Sciatic nerve (tissue), 2 donors: ENCODE measurements around the gene PRPF38B. TPM values are rescaled to one million over a fixed set of nuclear protein-coding genes. Genes with fewer than 3 reads are reported as not detected.

ENCODE experiments used
- ATAC-seq: fragments of 200-7000 bp; cut with Tn5 transposase; one replicate; pipeline ENCODE4 v1.9.1; 2020; ENCODE audit warnings: mild to moderate bottlenecking, moderate library complexity
- DNase-seq: peaks from one replicate; pipeline ENCODE4 v3.0.0-alpha.2; 2020; ENCODE audit warnings: low spot score
- intact Hi-C: fragments of 100-400 bp; cut with DNase I; formaldehyde crosslinking; loops from one replicate; pipeline ENCODE4 v1.14.2; 2022
- total RNA-seq: library from RNA; stranded (reverse); fragmentation: NEBNext Ultra II Directional; extraction: Animal tissue kit (Norgen Biotek cat#: 25700); gene quantifications from one replicate; pipeline ENCODE4 v1.2.1, GENCODE V29; 2021
- donor health status: DM: no; HTN: no; CAD: no.
- donor health status: DM: no; HTN: no; CAD: no.

PRPF38B gene
- total RNA-seq, 1 donor from 2014 or later: 40.8 TPM

DNA sequence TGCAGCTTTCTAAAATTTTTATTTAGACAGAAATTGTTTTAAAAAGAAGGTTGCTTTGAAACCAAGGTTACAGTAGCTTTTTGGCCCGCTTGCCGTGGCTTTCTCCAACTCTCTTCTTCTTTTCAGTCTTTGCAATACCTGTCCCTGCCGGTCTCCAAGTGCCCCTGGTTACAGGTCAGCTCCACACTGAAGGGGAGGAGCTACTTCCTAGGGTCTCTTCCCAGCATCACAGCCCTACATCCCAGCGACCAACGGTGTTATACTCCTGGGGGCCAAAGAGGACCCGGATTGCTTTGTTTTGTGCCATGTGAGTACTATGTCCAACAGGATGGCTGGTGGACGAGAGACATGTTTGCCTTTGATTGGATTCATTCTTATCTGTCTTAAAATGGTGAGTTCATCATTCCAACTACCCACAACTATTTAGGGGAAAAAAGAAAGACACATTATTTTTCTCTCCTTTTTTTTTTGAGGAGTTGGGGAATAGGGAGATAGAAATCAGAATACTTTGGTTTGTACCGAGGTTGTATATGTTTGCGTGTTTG is 20.6 kb downstream of the PRPF38B start, which contains the start of gene FNDC7:
TSS of gene FNDC7 (plus strand) at position 303 of the 545 bp plus-strand sequence. CDS start at position 329, 26 bp downstream.
- intact Hi-C loops: no loop called here
- ATAC-seq: no peak
- DNase-seq: no peak

DNA sequence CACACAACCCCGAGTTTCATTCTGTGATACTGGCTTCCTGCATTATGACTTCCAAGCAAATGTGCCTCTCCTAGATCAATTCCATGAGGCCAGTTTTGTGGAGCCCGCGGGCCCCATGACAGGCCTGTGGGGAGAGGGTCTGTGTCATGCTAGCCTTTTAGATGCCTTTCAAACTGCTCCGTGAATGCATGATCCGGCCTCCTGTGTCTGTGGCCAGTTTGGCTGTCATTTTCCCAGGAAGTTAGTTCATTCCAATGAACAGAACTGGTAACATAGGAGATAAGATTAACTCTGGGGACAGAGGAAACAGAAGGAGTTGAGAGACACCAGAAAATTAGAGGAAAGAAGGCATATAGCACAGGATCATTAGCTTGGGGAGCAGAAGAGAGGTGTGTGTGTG is 23.8 kb downstream of the PRPF38B start:
- DNase-seq (no peak), ATAC-seq (no peak)
- intact Hi-C loops: no loop called here

DNA sequence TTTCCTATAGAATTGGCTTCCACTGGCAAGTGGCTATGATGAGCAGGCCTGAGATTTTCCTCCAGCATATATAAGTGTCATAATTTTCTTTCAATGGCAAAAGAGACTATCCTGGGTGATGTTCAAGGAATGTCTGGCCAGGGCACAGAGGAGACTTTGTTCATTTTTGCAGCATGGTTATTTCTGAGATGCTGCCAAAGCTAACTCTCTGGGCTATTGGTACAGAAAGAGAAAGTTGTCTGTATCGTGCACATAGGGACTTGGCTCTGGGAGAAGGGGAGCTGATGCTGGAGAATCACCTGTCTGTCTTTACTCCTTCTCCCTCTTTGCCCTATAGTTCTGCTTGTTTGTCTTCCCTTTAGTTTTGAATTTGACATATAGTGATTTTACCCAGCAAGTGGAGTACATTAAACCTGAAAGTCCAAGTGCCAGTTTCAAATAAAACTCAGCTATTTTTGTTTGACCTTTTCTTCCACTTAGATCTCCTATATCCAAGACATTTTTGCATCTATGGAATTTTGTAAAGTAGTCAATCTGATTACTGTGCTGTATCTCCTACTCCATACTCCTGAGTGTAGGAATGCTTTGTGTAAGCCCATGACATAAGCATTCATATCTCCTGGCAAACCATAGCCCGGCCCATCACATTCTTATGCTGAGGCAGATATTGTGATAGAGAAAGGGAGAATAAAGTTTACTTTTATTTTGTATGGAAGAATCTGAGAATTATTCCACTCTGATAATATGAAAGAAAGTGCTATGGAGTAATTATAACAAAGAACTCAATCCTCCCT is 24.5 kb downstream of the PRPF38B start:
- intact Hi-C loops: no loop called here
- no peak for ATAC-seq
- DNase-seq: no peak

- ATAC-seq: no peak
- intact Hi-C loops: no loop called here
- DNase-seq: no peak
Observed at GRCh38 chr1:108717774-108718316, 25.7 kb downstream of the PRPF38B start.

DNA sequence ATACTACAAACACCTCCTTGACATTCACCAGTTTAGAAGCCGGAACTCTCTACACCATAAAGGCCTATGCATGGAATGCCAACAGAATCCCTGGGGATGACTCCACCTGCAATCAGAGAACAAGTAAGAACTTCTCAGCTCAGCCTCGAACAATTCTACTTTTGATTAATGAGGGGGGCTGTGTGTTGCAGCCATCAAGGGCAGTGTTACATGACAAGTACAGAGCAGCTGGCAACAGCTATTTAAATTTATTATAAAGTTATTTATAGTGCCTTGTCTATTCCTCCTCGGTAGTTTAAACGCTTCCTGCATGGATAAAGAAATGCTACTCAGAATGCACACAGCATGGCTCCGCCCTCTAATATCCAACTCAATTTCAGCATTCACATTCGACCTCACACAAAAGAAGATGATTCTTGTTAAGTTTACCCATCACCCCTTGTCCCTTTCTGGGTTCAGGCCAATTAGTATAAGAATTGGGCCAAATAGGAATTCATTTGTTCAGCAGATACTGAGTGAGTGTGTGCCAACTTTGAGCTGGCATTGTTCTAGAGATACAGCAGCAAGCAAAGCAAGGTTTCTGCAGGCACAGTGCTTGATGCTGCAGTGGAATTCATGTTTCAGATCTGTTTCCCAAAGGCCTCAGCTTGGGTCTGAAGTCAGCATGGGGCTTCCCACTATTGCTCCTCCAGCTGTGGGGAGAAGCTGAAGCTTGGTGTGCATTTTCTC is 27.0 kb downstream of the PRPF38B start:
- ATAC-seq: no peak

DNA sequence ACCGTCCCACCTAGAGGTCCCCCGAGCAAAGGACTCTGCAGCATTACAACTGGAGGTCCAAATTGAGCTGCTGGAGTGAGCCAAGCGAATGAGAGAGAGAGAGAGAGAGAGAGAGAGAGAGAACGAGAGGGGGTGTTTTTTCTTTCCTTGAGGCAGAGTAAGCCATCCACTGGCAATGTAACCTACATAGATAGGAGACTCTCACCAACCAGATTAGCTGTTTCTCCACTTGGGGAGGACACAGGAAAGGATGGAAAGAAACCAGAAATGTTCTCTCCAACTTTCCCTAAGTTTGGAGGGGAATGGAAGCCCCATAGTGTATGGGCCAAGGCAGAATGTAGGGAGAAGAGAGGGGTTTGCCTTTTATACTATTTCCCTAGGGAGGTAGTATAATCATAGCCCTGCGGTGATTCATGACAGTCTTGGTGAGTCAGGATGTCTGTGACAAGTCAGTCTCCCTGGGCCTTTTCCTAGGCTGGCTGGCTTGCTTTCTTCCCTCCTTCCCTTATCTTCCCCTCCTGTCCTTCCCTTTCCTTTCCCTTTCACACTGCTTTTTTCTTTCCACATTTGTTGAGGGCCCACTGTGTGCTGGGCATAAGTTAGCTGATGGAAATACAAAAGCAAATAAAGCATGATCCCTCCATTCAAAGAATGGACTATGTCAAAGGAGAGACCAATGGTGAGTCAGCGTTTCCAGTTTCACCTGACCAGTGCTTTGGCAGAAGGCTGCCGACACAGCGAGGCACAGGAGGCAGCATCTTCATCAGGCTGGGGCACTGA is 27.7 kb downstream of the PRPF38B start:
- ATAC-seq (no peak), DNase-seq (no peak)
- intact Hi-C loops: no loop called here

More for the DNA sequence above, 27.0 kb downstream of the PRPF38B start:
- intact Hi-C loops: no loop called here
- no peak for DNase-seq

DNA sequence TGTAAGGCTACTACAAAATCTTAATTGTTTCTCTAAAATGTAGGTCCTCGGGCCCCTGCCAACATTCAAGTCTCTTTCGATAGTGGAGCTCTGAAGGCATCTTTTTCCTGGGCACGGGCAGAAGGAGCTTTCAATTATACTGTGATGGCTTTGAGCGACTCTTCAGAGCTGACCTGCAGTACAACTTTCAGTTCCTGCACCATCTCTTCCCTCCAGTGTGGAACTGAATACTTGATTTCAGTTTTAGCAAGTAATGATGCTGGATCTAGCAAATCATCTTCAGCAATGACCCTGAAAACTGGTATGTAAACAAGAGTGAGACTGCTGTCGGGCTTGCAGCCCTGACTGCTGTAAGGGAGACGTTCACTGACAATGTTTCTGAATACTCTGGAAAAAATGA is 30.2 kb downstream of the PRPF38B start:
- DNase-seq (no peak), ATAC-seq (no peak)
- intact Hi-C loops: no loop called here

DNA sequence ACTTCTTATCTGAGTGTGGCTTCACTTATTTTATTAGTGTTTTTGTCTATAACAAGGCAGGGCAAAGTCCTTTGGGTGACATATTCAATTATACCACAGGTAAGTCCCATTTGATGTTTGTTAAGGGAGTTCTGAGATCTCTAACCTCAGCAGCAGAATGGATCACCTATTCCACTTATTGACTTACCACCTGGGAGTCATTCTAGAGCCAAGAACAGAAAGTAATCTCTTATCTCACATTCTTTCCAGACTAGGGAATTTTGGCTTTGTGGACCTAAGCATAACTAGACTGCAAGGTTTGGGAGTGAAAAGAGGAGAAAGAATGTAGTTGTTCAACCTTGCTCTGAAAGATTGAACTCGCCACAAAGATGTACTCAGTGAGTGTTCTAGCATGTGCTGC is 33.8 kb downstream of the PRPF38B start:
- intact Hi-C loops: no loop called here
- no peak for DNase-seq
- no peak for ATAC-seq

DNA sequence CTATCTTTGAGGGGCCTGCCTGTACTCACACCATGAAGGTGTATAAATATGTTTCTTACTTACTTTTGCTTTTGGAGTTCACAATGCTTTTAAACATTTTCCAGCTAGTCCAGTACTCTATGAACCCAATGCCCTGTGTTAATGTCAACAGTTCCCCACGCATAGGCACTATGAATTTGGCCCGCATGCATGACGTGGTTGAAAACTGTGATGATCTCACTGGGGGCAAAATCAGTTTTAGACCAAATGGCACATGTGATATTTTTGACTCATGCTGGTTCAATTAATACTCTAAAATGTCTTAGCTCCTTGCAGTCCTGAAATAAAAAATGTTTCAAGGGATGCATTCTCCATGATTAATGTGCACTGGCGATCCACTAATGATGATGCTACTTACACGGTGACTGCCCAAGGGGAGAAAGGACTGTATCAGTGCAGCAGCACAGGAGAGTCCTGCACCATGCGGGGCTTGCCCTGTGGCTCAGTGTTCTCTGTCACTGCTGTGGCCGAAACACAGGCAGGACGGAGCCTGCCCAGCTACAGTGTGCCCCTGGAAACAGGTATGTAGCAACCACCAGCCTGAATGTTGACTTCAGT is 36.3 kb downstream of the PRPF38B start:
- ATAC-seq (no peak), DNase-seq (no peak)
- intact Hi-C loops: no loop called here

- ATAC-seq (no peak), DNase-seq (no peak)
- intact Hi-C loops: no loop called here
Observed at GRCh38 chr1:108729481-108729880, 37.4 kb downstream of the PRPF38B start.

GRCh38 chr1:108732398-108732797 is 40.3 kb downstream of the PRPF38B start:
- intact Hi-C loops: no loop called here

GRCh38 chr1:108734171-108734865 is 42.2 kb downstream of the PRPF38B start:
- intact Hi-C loops: no loop called here

More at GRCh38 chr1:108732398-108732797, 40.3 kb downstream of the PRPF38B start:
- ATAC-seq (no peak), DNase-seq (no peak)

DNA sequence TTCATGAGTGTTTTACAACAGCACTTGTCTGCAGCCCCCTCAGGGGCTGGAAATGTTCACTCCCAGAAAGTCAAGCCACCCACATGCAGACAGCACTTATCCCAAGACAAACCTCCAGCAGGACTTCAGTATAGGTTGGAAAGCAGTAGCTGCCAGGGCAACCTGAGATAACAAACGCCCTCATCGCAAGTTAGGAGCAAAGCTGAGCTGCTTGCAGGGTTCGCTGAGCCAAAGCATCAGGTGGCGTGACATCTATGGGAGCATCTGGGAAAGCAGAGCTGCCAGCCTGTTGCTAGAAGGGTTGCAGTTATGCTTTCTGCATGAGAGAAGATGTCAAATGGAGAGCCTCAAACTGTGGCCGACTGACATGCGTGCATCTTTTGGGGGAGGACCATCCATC is 50.1 kb downstream of the PRPF38B start:
- no peak for DNase-seq
- no peak for ATAC-seq
- intact Hi-C loops: no loop called here

More at GRCh38 chr1:108734171-108734865, 42.2 kb downstream of the PRPF38B start:
- no peak for DNase-seq
- ATAC-seq: no peak

DNA sequence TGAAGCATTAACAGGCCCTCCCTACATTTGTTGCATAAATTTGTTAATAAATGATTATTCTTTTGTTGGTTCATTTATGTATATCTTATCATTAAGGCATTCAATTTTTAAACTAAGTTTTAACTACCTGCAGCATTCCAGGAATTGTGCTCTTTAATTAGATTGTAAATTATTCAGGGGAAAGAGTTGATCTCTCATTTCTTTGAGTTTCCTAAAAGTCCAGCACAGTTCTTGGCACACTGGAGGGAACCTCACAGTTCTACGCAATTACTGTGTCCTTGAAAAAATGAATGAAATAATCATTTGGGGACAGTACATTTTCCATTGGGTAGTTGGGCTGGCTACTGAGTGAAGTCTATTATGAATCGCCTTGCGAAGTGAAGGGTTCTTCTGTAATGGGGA is 53.9 kb downstream of the PRPF38B start:
- ATAC-seq (no peak), DNase-seq (no peak)
- intact Hi-C loops: no loop called here

DNA sequence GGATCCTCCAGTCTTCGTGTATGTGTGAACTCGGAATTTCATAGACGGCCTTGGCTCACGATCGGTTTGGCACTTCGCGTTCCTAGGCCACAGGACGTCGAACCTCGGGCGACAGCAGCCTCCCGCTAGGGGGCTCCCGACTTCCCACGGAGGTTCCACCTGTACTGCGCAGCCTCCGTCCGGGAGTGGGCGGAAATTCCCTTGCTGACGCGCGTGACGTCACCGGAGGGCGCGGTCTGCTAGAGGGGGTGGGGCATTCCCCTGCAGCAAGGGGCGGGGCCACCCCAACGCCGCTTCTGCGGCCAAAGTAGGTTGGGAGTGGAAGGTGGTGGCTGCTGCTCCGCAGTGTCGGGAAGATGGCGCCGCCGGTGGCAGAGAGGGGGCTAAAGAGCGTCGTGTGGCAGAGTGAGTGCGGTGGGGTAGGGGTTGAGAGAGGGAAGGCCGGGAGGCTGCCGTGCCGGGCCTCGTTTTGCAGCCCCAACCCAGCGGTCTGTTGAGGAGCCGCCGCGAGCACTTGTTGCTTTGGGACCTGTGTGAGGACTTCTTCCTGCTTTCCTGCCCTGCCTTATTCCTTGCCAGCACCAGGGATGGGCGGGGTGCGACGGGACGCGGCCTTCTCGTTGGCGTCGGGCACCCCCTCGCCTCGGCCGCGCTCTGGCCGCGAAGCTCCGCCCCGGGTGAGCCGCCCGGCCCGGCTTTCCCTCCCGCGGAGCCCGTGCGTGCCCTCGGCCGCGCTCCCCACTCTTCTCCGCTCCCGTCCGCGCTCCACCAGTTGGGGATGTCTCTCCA is 54.5 kb downstream of the PRPF38B start, which contains the start of gene STXBP3:
TSS of gene STXBP3 (plus strand) at position 293 of the 789 bp plus-strand sequence. CDS start at position 357, 64 bp downstream.
- DNase-seq (peak; percentile 100), ATAC-seq (peak; percentile 98)
- intact Hi-C loops: no loop called here

GRCh38 chr1:108747171-108747850 is 55.2 kb downstream of the PRPF38B start:
- peak; percentile 85 for DNase-seq
- ATAC-seq: peak; percentile 83
- intact Hi-C loops: no loop called here

DNA sequence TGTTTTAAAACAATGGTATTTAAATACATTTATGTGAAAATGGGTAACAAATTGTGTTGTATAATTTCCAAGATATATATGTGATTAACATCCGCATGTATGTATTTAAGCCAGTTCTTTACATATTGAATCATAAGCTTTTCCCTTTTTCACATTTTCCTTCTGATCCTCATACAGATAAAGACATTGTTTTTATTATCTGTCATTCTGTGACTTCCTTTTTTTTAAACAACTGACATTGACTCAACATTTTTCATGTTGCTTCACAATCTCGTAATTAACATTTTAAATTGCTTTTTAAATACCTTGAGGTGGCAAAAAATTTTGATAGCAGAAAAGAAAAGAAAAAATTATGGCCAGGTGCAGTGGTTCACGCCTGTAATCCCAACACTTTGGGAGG is 55.8 kb downstream of the PRPF38B start:
- intact Hi-C loops: no loop called here
- DNase-seq (no peak), ATAC-seq (no peak)
